HL-60 (cell line): ENCODE data around the gene LRRC38.

Source experiments
- DNase-seq, 2 experiments: peaks; one replicate each; pipeline ENCODE4 v3.0.0-alpha.2; 2010 to 2020; ENCODE audit warnings: low read depth in 1 of 2, low spot score in 1 of 2
- H3K27ac ChIP-seq: fragments of 250-450 bp; sonication (Bioruptor Pico); replicated peaks from 2 replicates; pipeline ENCODE4 v1.5.1; 2020; ENCODE audit warnings: mild to moderate bottlenecking, moderate library complexity
- H3K27me3 ChIP-seq: fragments of 250-450 bp; sonication (Bioruptor Pico); 2 replicates; pipeline ENCODE4 v1.5.1; 2021; ENCODE audit warnings: mild to moderate bottlenecking, moderate library complexity; ENCODE audit not compliant: insufficient read depth, poor library complexity, severe bottlenecking
- H3K4me3 ChIP-seq: replicated peaks from 2 replicates; pipeline ENCODE4 v1.5.1; 2011; ENCODE audit warnings: mild to moderate bottlenecking, control low read depth, low read length; ENCODE audit not compliant: insufficient read depth
- GABPA ChIP-seq: IDR thresholded peaks from 2 replicates; pipeline ENCODE4 v1.6.1; 2012; ENCODE audit warnings: low read depth
- POLR2AphosphoS5 ChIP-seq: IDR thresholded peaks from 2 replicates; pipeline ENCODE4 v1.6.1; 2012; ENCODE audit warnings: low read depth
- SPI1 ChIP-seq: IDR thresholded peaks from 2 replicates; pipeline ENCODE4 v1.6.1; 2012; ENCODE audit warnings: low read depth, mild to moderate bottlenecking, borderline replicate concordance
- TF ChIP-seq, protein P1 (sequence below): IDR thresholded peaks from one replicate; pipeline ENCODE4 v1.5.1; 2011; ENCODE audit warnings: low read length, control low read depth, inconsistent platforms; ENCODE audit not compliant: insufficient read depth
- TF ChIP-seq, protein P2 (sequence below): IDR thresholded peaks from 2 replicates; pipeline ENCODE4 v1.6.1; 2012; ENCODE audit warnings: low read depth; ENCODE audit not compliant: insufficient replicate concordance

Gene LRRC38

DNA sequence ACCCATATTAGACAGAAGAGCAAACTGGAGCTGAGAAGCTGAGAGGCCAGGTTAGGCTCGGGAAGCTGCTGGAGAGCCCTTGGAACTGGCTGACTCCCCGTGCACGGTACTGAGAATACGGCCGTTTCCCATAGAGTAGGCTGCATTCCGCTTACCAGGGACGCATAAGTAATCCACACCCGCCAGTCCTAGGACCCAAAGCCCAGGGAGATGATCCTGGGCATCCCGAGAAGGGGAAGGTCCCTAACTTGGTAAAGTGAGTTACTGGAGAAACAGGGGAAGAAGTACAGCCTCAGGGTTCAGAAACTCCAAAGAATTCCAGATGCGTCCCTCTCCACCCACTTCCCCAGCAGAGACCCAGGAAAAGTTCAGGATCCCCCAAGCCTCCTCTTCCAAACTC is 1.3 kb downstream of the LRRC38 start:
- Histone ChIP-seq H3K4me3 (no peak overlapping the region), H3K27me3 (peaks cover 17% of the 10 kb centered on the region), H3K27ac (no peak overlapping the region)
- DNase-seq, result no peak
- TF ChIP-seq, protein P1, sequence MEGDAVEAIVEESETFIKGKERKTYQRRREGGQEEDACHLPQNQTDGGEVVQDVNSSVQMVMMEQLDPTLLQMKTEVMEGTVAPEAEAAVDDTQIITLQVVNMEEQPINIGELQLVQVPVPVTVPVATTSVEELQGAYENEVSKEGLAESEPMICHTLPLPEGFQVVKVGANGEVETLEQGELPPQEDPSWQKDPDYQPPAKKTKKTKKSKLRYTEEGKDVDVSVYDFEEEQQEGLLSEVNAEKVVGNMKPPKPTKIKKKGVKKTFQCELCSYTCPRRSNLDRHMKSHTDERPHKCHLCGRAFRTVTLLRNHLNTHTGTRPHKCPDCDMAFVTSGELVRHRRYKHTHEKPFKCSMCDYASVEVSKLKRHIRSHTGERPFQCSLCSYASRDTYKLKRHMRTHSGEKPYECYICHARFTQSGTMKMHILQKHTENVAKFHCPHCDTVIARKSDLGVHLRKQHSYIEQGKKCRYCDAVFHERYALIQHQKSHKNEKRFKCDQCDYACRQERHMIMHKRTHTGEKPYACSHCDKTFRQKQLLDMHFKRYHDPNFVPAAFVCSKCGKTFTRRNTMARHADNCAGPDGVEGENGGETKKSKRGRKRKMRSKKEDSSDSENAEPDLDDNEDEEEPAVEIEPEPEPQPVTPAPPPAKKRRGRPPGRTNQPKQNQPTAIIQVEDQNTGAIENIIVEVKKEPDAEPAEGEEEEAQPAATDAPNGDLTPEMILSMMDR, result no peak
- no peak for TF ChIP-seq GABPA
- TF ChIP-seq POLR2AphosphoS5, result no peak
- TF ChIP-seq, protein P2, sequence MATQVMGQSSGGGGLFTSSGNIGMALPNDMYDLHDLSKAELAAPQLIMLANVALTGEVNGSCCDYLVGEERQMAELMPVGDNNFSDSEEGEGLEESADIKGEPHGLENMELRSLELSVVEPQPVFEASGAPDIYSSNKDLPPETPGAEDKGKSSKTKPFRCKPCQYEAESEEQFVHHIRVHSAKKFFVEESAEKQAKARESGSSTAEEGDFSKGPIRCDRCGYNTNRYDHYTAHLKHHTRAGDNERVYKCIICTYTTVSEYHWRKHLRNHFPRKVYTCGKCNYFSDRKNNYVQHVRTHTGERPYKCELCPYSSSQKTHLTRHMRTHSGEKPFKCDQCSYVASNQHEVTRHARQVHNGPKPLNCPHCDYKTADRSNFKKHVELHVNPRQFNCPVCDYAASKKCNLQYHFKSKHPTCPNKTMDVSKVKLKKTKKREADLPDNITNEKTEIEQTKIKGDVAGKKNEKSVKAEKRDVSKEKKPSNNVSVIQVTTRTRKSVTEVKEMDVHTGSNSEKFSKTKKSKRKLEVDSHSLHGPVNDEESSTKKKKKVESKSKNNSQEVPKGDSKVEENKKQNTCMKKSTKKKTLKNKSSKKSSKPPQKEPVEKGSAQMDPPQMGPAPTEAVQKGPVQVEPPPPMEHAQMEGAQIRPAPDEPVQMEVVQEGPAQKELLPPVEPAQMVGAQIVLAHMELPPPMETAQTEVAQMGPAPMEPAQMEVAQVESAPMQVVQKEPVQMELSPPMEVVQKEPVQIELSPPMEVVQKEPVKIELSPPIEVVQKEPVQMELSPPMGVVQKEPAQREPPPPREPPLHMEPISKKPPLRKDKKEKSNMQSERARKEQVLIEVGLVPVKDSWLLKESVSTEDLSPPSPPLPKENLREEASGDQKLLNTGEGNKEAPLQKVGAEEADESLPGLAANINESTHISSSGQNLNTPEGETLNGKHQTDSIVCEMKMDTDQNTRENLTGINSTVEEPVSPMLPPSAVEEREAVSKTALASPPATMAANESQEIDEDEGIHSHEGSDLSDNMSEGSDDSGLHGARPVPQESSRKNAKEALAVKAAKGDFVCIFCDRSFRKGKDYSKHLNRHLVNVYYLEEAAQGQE, result no peak
- no peak for TF ChIP-seq SPI1

DNA sequence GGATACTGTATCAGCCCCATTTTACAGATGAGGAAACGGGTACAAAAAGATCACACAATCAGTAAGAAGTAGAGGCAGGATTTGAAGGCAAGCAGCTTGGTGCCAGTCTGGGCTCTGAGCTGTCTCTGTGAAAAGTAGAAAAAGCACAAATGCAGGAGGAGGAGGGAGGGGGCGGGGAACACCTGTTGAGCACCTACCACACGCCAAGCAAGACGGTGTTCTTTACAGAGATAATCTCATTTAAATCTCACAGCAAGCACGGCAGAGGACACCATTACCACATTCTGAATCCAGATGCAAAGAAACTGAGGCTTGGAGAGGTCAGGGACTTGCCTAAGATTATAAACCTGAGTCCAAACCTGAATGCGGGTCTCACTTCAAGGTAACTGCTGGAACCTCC is 3.3 kb downstream of the LRRC38 start:
- Histone ChIP-seq H3K27me3 (peaks cover 10% of the 10 kb centered on the region), H3K27ac (no peak overlapping the region), H3K4me3 (no peak overlapping the region)
- TF ChIP-seq POLR2AphosphoS5 (no peak), GABPA (no peak), SPI1 (no peak)
- TF ChIP-seq, protein P1, result no peak
- TF ChIP-seq, protein P2, result no peak
- no peak for DNase-seq

DNA sequence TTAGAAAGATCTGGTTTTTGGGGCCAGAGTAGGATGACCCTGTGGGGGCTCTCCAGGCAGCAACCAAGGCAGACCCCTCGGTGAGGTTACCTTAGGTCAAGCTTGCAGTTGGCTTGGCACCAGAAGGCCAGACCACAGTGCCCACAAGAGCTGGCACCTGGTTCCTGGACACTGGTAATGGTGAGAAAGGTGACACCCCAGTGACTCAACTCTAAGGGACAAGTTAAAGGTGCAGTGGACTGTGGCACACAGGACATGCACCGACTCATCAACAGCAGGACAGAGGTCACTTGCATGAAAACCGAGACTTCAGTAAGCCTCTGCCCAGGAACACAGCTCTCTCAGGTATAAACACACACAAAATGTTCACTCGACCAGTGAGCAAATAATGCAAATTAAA is 6.7 kb downstream of the LRRC38 start:
- Histone ChIP-seq H3K27me3 (no peaks in the 10 kb centered on the region), H3K27ac (no peak overlapping the region)
- DNase-seq, result no peak

More for the DNA sequence above, 6.7 kb downstream of the LRRC38 start:
- no peak for TF ChIP-seq GABPA
- no peak for TF ChIP-seq SPI1
- TF ChIP-seq, protein P2, result no peak
- TF ChIP-seq POLR2AphosphoS5, result no peak
- TF ChIP-seq, protein P1, result no peak
- H3K4me3 ChIP-seq, result no peak overlapping the region
